Retinal pigment epithelial cell (primary cell): ENCODE results near the gene DOCK4.

ENCODE experiments used
- DNase-seq: peaks from one replicate; pipeline ENCODE4 v3.0.0-alpha.2; 2010; ENCODE audit warnings: low read depth
- H3K4me3 ChIP-seq: 2 replicates; pipeline ENCODE4 v1.5.1; 2011; ENCODE audit warnings: mild to moderate bottlenecking, low read length, control low read depth, moderate library complexity
- CTCF ChIP-seq: conservative IDR thresholded peaks from 2 replicates; pipeline ENCODE4 v1.5.1; 2011; ENCODE audit warnings: low read depth, low read length, control low read depth, inconsistent platforms

DOCK4 gene

GRCh38 chr7:111877931-111878330 is 328.3 kb downstream of the DOCK4 start:
- no peak for TF ChIP-seq CTCF
- no peak overlapping the region for H3K4me3 ChIP-seq
- DNase-seq = no peak

- DNase-seq = no peak
- no peak overlapping the region for H3K4me3 ChIP-seq
- no peak for TF ChIP-seq CTCF
These were observed 332.1 kb downstream of the DOCK4 start for GRCh38 chr7:111873963-111874690.

- DNase-seq = no peak
- H3K4me3 ChIP-seq = no peak overlapping the region
These were observed 332.9 kb downstream of the DOCK4 start for GRCh38 chr7:111873326-111873646.

GRCh38 chr7:111872450-111873325 is 333.5 kb downstream of the DOCK4 start:
- TF ChIP-seq CTCF = no peak
- DNase-seq = no peak
- H3K4me3 ChIP-seq = no peak overlapping the region

More at GRCh38 chr7:111873326-111873646, 332.9 kb downstream of the DOCK4 start:
- no peak for TF ChIP-seq CTCF

GRCh38 chr7:111871283-111871682 is 334.9 kb downstream of the DOCK4 start:
- H3K4me3 ChIP-seq = no peak overlapping the region
- TF ChIP-seq CTCF = no peak
- no peak for DNase-seq

GRCh38 chr7:111869280-111869679 is 336.9 kb downstream of the DOCK4 start:
- no peak overlapping the region for H3K4me3 ChIP-seq
- DNase-seq = no peak
- no peak for TF ChIP-seq CTCF
